Muscle of leg (tissue), 11 donors: ENCODE measurements around the gene NCCRP1. TPM values are rescaled to one million over a fixed set of nuclear protein-coding genes. Genes with fewer than 3 reads are reported as not detected.

Experiments used
- DNase-seq: peaks from one replicate; pipeline ENCODE4 v3.0.0; 2013
- H3K27ac ChIP-seq: one replicate; pipeline ENCODE4 v1.5.1; 2013; ENCODE audit warnings: mild to moderate bottlenecking, low read length, control low read depth
- H3K27me3 ChIP-seq: one replicate; pipeline ENCODE4 v1.6.1; 2013; ENCODE audit warnings: low read length; ENCODE audit not compliant: control insufficient read depth, insufficient read depth
- H3K36me3 ChIP-seq: one replicate; pipeline ENCODE4 v1.6.1; 2013; ENCODE audit warnings: low read length; ENCODE audit not compliant: control insufficient read depth, insufficient read depth
- H3K4me1 ChIP-seq: one replicate; pipeline ENCODE4 v1.6.1; 2013; ENCODE audit warnings: low read length; ENCODE audit not compliant: control insufficient read depth, insufficient read depth
- H3K4me3 ChIP-seq: one replicate; pipeline ENCODE4 v1.5.1; 2013; ENCODE audit warnings: low read length, control low read depth
- H3K9me3 ChIP-seq: replicated peaks from 2 replicates; pipeline ENCODE4 v1.6.1; 2013; ENCODE audit warnings: low read depth, low read length; ENCODE audit not compliant: control insufficient read depth
- WGBS: methylation state at CpG from one replicate; pipeline ENCODE4 v1.1.5; 2013; ENCODE audit warnings: missing lambda C conversion rate; ENCODE audit not compliant: insufficient coverage; 5-methylcytosine and 5-hydroxymethylcytosine counted together
- polyA plus RNA-seq, 8 donors: library from polyadenylated mRNA; unstranded; fragments of 120-200 nt; gene quantifications; one replicate each; pipeline versions ENCODE4 v1.2.1 to v1.2.3, GENCODE V29; 2013; ENCODE audit warnings: inconsistent platforms in 1 of 8, low replicate concordance in 1 of 8; ENCODE audit not compliant: insufficient read length in 8 of 8, insufficient read depth in 1 of 8
- total RNA-seq: library from RNA; stranded (reverse); fragments of 120-200 nt; gene quantifications from one replicate; pipeline ENCODE4 v1.2.4, GENCODE V29; 2013

Gene NCCRP1
- total and polyA plus RNA-seq, 9 donors, result 0.04 to 0.35 (median 0.16) TPM; not detected in 3

- Histone ChIP-seq H3K27me3 (no peaks in the 10 kb centered on the region), H3K4me1 (peaks cover 24% of the 10 kb centered on the region), H3K36me3 (peaks cover under 1% of the 10 kb centered on the region), H3K27ac (no peak overlapping the region), H3K9me3 (no peaks in the 10 kb centered on the region), H3K4me3 (no peak overlapping the region)
- WGBS, result 92% methylated on average over 6 of the region's 6 CpGs
- DNase-seq, result no peak
Observed at GRCh38 chr19:39164289-39164688, 32.5 kb upstream of the NCCRP1 start.

GRCh38 chr19:39165857-39166256 is 30.9 kb upstream of the NCCRP1 start:
- H3K36me3 ChIP-seq, result peaks cover 12% of the 10 kb centered on the region
- no peak overlapping the region for H3K27ac ChIP-seq
- H3K4me3 ChIP-seq, result no peak overlapping the region
- no peak for DNase-seq
- WGBS, result 85% methylated on average over 6 of the region's 7 CpGs
- no peaks in the 10 kb centered on the region for H3K27me3 ChIP-seq
- no peaks in the 10 kb centered on the region for H3K9me3 ChIP-seq
- peaks cover 26% of the 10 kb centered on the region for H3K4me1 ChIP-seq

GRCh38 chr19:39166571-39167391 is 30.0 kb upstream of the NCCRP1 start:
- Histone ChIP-seq H3K27me3 (no peaks in the 10 kb centered on the region), H3K9me3 (no peaks in the 10 kb centered on the region), H3K4me3 (no peak overlapping the region), H3K27ac (no peak overlapping the region), H3K4me1 (peaks cover 27% of the 10 kb centered on the region), H3K36me3 (peaks cover 17% of the 10 kb centered on the region)
- 26% methylated on average over 19 of the region's 24 CpGs for WGBS
- DNase-seq, result peak; percentile 65

- no peaks in the 10 kb centered on the region for H3K9me3 ChIP-seq
- peaks cover 27% of the 10 kb centered on the region for H3K4me1 ChIP-seq
- WGBS, result 73% methylated on average over 20 of the region's 25 CpGs
- no peaks in the 10 kb centered on the region for H3K27me3 ChIP-seq
- no peak overlapping the region for H3K27ac ChIP-seq
- peaks cover 23% of the 10 kb centered on the region for H3K36me3 ChIP-seq
- DNase-seq, result no peak
- no peak overlapping the region for H3K4me3 ChIP-seq
Observed at GRCh38 chr19:39167461-39168257, 29.1 kb upstream of the NCCRP1 start.

- Histone ChIP-seq H3K27ac (no peak overlapping the region), H3K27me3 (no peaks in the 10 kb centered on the region), H3K4me3 (no peak overlapping the region), H3K36me3 (peaks cover 25% of the 10 kb centered on the region), H3K9me3 (no peaks in the 10 kb centered on the region), H3K4me1 (peaks cover 27% of the 10 kb centered on the region)
- no peak for DNase-seq
- 89% methylated on average over 19 of the region's 23 CpGs for WGBS
Observed at GRCh38 chr19:39168258-39169142, 28.3 kb upstream of the NCCRP1 start.

GRCh38 chr19:39169143-39169810 is 27.5 kb upstream of the NCCRP1 start:
- Histone ChIP-seq H3K27ac (no peak overlapping the region), H3K4me3 (no peak overlapping the region), H3K36me3 (peaks cover 29% of the 10 kb centered on the region), H3K27me3 (no peaks in the 10 kb centered on the region), H3K9me3 (no peaks in the 10 kb centered on the region), H3K4me1 (peaks cover 27% of the 10 kb centered on the region)
- 83% methylated on average over 32 of the region's 36 CpGs for WGBS
- DNase-seq, result no peak

GRCh38 chr19:39170386-39171231 is 26.2 kb upstream of the NCCRP1 start:
- peaks cover 27% of the 10 kb centered on the region for H3K4me1 ChIP-seq
- H3K27ac ChIP-seq, result peak overlapping the region; percentile 7
- no peak overlapping the region for H3K4me3 ChIP-seq
- H3K27me3 ChIP-seq, result no peaks in the 10 kb centered on the region
- peaks cover 41% of the 10 kb centered on the region for H3K36me3 ChIP-seq
- WGBS, result 71% methylated on average over 15 of the region's 17 CpGs
- DNase-seq, result no peak
- H3K9me3 ChIP-seq, result no peaks in the 10 kb centered on the region

- 59% methylated on average over 25 of the region's 27 CpGs for WGBS
Observed at GRCh38 chr19:39171479-39172465, 25.0 kb upstream of the NCCRP1 start.

More at GRCh38 chr19:39171479-39172465, 25.0 kb upstream of the NCCRP1 start:
- DNase-seq, result no peak
- Histone ChIP-seq H3K9me3 (no peaks in the 10 kb centered on the region), H3K27me3 (no peaks in the 10 kb centered on the region), H3K27ac (no peak overlapping the region), H3K4me1 (peaks cover 22% of the 10 kb centered on the region), H3K36me3 (peaks cover 53% of the 10 kb centered on the region), H3K4me3 (no peak overlapping the region)
